ENCODE measurements around the gene PARVG. TPM values are rescaled to one million over a fixed set of nuclear protein-coding genes. Genes with fewer than 3 reads are reported as not detected.

Gene PARVG
- total RNA-seq, 1 experiment from 2014 or later: 0.23 TPM

- BruUV-seq (replicated peaks): no TSS peak
- TF ChIP-seq CTCF (IDR thresholded peaks at IDR 0.05; ENCODE audit: unreplicated experiment): no peak
- Mint-ChIP-seq H3K4me1 (ENCODE audit: insufficient read depth, unreplicated experiment) (peaks cover 24% of the 10 kb centered on the region), H3K9me3 (ENCODE audit: unreplicated experiment) (no peaks in the 10 kb centered on the region), H3K4me3 (ENCODE audit: unreplicated experiment) (peak overlapping the region; percentile 55), H3K27me3 (ENCODE audit: insufficient read depth, unreplicated experiment) (peaks cover 42% of the 10 kb centered on the region), H3K36me3 (ENCODE audit: insufficient read depth, unreplicated experiment) (no peaks in the 10 kb centered on the region), H3K27ac (ENCODE audit: low read depth, unreplicated experiment) (no peak overlapping the region)
- peak; percentile 92 for DNase-seq (ENCODE audit: unreplicated experiment)
- CTCF ChIA-PET: interaction anchor here (0.7 kb wide), 1 partner anchor 303 kb away, joined by 3 read pairs; no protein-coding TSS in a partner anchor
- intact Hi-C loops (cut with micrococcal nuclease): loop anchor here (1.0 kb wide), 1 partner anchor 116 kb away; no protein-coding TSS in a partner anchor
- POLR2A ChIA-PET: interaction anchor here (0.7 kb wide), 1 partner anchor 105 kb away, joined by 3 read pairs; no protein-coding TSS in a partner anchor
Observed at GRCh38 chr22:44193535-44193891, 12.8 kb downstream of the PARVG start.

- Mint-ChIP-seq H3K27ac (ENCODE audit: low read depth, unreplicated experiment) (no peak overlapping the region), H3K4me1 (ENCODE audit: insufficient read depth, unreplicated experiment) (peaks cover 24% of the 10 kb centered on the region), H3K27me3 (ENCODE audit: insufficient read depth, unreplicated experiment) (peaks cover 52% of the 10 kb centered on the region), H3K9me3 (ENCODE audit: unreplicated experiment) (no peaks in the 10 kb centered on the region), H3K36me3 (ENCODE audit: insufficient read depth, unreplicated experiment) (no peaks in the 10 kb centered on the region), H3K4me3 (ENCODE audit: unreplicated experiment) (no peak overlapping the region)
- no peak for TF ChIP-seq CTCF (IDR thresholded peaks at IDR 0.05; ENCODE audit: unreplicated experiment)
- ChIA-PET POLR2A (no interaction called here), CTCF (interaction anchor here (0.7 kb wide), 1 partner anchor 146 kb away, joined by 3 read pairs; no protein-coding TSS in a partner anchor)
- no TSS peak for BruUV-seq (replicated peaks)
- intact Hi-C loops (cut with micrococcal nuclease): no loop called here
- DNase-seq (ENCODE audit: unreplicated experiment): no peak
Observed at GRCh38 chr22:44194569-44194968, 13.8 kb downstream of the PARVG start.

- BruUV-seq (replicated peaks): no TSS peak
- H3K27me3 Mint-ChIP-seq (ENCODE audit: insufficient read depth, unreplicated experiment): peaks cover 52% of the 10 kb centered on the region
- CTCF ChIA-PET: interaction anchor here (0.6 kb wide), 1 partner anchor 228 kb away, joined by 3 read pairs; no protein-coding TSS in a partner anchor
- no peak for DNase-seq (ENCODE audit: unreplicated experiment)
- POLR2A ChIA-PET: interaction anchor here (0.8 kb wide), 1 partner anchor 15 kb away, joined by 3 read pairs; the partner anchor contains the start of gene PARVG
- H3K27ac Mint-ChIP-seq (ENCODE audit: low read depth, unreplicated experiment): no peak overlapping the region
- intact Hi-C loops (cut with micrococcal nuclease): no loop called here
- no peak for TF ChIP-seq CTCF (IDR thresholded peaks at IDR 0.05; ENCODE audit: unreplicated experiment)
- H3K4me3 Mint-ChIP-seq (ENCODE audit: unreplicated experiment): no peak overlapping the region
- H3K4me1 Mint-ChIP-seq (ENCODE audit: insufficient read depth, unreplicated experiment): peaks cover 24% of the 10 kb centered on the region
- H3K9me3 Mint-ChIP-seq (ENCODE audit: unreplicated experiment): no peaks in the 10 kb centered on the region
- H3K36me3 Mint-ChIP-seq (ENCODE audit: insufficient read depth, unreplicated experiment): no peaks in the 10 kb centered on the region
Observed at GRCh38 chr22:44195189-44195871, 14.6 kb downstream of the PARVG start.

GRCh38 chr22:44196241-44196640 lies 15.5 kb downstream of the PARVG start:
- no peak overlapping the region for H3K4me3 Mint-ChIP-seq (ENCODE audit: unreplicated experiment)
- H3K4me1 Mint-ChIP-seq (ENCODE audit: insufficient read depth, unreplicated experiment): peaks cover 24% of the 10 kb centered on the region
- ChIA-PET CTCF (no interaction called here), POLR2A (interaction anchor here (0.6 kb wide), 1 partner anchor 338 kb away, joined by 3 read pairs; no protein-coding TSS in a partner anchor)
- H3K9me3 Mint-ChIP-seq (ENCODE audit: unreplicated experiment): no peaks in the 10 kb centered on the region
- no peak overlapping the region for H3K27ac Mint-ChIP-seq (ENCODE audit: low read depth, unreplicated experiment)
- H3K36me3 Mint-ChIP-seq (ENCODE audit: insufficient read depth, unreplicated experiment): no peaks in the 10 kb centered on the region
- intact Hi-C loops (cut with micrococcal nuclease): no loop called here
- peaks cover 60% of the 10 kb centered on the region for H3K27me3 Mint-ChIP-seq (ENCODE audit: insufficient read depth, unreplicated experiment)
- TF ChIP-seq CTCF (IDR thresholded peaks at IDR 0.05; ENCODE audit: unreplicated experiment): no peak
- BruUV-seq (replicated peaks): no TSS peak
- no peak for DNase-seq (ENCODE audit: unreplicated experiment)

All from MCF 10A (cell line).